GM19099 (cell line): ENCODE results near the gene CYFIP2.
A peak's percentile ranks its signal among the peaks of the same experiment; 100 is the strongest.

Source experiments
- POLR2A ChIP-seq: IDR thresholded peaks from 3 replicates; pipeline ENCODE4 v1.6.1; 2011; ENCODE audit warnings: low read depth; ENCODE audit not compliant: insufficient read length; ENCODE audit errors: extremely low read depth

Gene CYFIP2

GRCh38 chr5:157265714-157266285, at the start of gene CYFIP2:
Gene CYFIP2, plus strand, starts transcription at chr5:157266123. Its CDS starts 19,239 bp downstream, at chr5:157285362.
- TF ChIP-seq POLR2A: peak; percentile 66

GRCh38 chr5:157216391-157217142, 49.4 kb upstream of the CYFIP2 start:
- TF ChIP-seq POLR2A: no peak

GRCh38 chr5:157217289-157218024, 48.5 kb upstream of the CYFIP2 start:
- no peak for TF ChIP-seq POLR2A

GRCh38 chr5:157219491-157220271, 46.2 kb upstream of the CYFIP2 start:
- no peak for TF ChIP-seq POLR2A

GRCh38 chr5:157221959-157222358, 44.0 kb upstream of the CYFIP2 start:
- TF ChIP-seq POLR2A: no peak

- no peak for TF ChIP-seq POLR2A
Observed at GRCh38 chr5:157222506-157223230, 43.3 kb upstream of the CYFIP2 start.

GRCh38 chr5:157225469-157226422, 40.2 kb upstream of the CYFIP2 start:
- TF ChIP-seq POLR2A: no peak

GRCh38 chr5:157230610-157231009, 35.3 kb upstream of the CYFIP2 start:
- no peak for TF ChIP-seq POLR2A

- TF ChIP-seq POLR2A: no peak
Observed at GRCh38 chr5:157232706-157233105, 33.2 kb upstream of the CYFIP2 start.

- TF ChIP-seq POLR2A: no peak
Observed at GRCh38 chr5:157233515-157233914, 32.4 kb upstream of the CYFIP2 start.

GRCh38 chr5:157236423-157236822, 29.5 kb upstream of the CYFIP2 start:
- TF ChIP-seq POLR2A: no peak

- TF ChIP-seq POLR2A: no peak
Observed at GRCh38 chr5:157241483-157241882, 24.4 kb upstream of the CYFIP2 start.

GRCh38 chr5:157245476-157245875, 20.4 kb upstream of the CYFIP2 start:
- TF ChIP-seq POLR2A: no peak
